NCI-H82 treated with DMSO at 0.1 percent for 48 hours (cell line): ENCODE measurements around the gene USP31.
"Not testable (repeated sequence)": the region's sequence is repeated elsewhere in the genome, so short reads cannot be mapped to it uniquely, and the experiment has no call there.

Experiments
- DNase-seq: peaks from one replicate; lab custom pipeline; 2025; ENCODE audit not compliant: unreplicated experiment; lab: John Stamatoyannopoulos, UW

USP31 gene

GRCh38 chr16:23160082-23160481 is 10.8 kb upstream of the USP31 start:
- no peak for DNase-seq

GRCh38 chr16:23158114-23158513 is 8.9 kb upstream of the USP31 start:
- no peak for DNase-seq

- no peak for DNase-seq
Observed at GRCh38 chr16:23156946-23157460, 7.8 kb upstream of the USP31 start.

DNA sequence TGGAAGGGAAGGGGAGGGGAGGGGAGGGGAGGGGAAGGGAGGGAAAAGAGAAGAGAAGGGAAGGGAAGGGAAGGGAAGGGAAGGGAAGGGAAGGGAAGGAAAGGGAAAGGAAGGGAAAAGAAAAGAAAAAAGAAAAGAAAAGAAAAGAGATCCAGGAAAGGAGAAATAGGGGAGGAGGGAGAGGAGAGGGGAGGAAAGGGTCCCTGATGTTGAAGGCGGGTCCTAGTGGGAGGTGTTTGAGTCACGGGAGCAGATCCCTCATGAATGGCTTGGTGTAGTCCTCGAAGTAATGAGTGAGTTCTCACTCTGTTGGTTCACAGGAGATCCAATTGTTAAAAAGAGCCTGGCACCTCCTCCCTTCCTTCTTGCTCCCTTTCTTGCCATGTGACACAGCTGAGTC is 6.9 kb upstream of the USP31 start:
- DNase-seq: no peak

DNA sequence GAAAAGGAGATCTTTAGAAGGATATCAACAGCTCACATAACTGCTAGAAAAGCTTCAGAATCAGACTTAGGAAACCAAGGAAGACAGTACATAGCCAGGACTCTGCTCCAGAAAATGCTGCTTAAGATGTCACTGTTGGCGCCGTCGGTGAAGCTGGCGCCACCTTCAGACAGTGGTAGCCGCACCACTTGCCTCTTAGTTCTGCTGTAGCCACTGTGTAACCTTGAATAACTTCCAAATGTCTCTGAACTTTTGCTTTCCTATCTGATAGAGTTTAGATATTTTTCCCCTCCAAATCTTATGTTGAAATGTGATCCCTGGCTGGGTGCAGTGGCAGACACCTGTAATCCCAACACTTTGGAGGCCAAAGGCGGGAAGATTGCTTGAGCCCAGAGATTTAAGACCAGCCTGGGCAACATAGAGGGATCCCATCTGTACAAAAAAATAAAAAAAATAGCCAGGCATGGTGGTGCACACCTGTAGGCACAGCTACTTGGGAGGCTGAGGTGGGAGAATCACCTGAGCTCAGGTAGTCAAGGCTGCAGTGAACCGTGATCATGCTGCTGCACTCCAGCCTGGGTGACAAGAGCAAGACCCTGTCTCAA is 6.3 kb upstream of the USP31 start:
- DNase-seq: no peak

DNA sequence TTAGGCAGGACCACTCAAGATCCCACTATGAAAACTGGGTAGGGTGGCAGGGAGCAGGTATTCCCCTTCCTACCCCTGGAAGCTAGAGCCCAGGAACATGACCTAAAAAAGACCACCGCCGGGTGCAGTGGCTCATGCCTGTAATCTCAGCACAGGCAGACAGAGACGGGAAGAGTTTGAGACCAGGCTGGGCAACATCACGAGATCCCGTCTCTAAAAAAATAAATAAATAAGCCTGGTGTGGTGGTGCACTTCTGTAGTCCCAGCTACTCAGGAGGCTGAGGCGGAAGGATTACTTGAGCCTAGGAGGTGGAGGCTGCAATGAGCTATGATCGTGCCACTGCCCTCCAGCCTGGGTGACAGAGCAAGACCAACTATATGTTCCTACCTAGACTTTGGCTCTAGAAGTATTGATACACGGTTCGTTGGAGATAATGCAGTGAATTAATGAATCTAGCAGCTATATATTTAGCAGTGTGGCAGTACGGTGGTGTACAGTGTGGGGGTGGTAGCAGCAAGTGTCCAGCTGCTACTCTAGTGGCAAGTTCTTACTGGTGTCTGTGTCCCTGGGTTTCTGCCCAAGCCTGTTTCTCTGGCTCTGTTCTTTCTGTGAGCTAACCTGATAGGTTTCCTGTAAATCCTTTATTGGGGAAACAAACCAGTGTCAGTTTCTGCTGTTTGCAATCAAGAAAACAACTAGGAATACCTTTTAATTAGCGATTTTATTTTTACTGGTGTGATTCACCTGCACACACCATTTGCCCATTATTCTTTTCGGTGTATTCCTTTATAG is 3.3 kb upstream of the USP31 start:
- DNase-seq: no peak

DNA sequence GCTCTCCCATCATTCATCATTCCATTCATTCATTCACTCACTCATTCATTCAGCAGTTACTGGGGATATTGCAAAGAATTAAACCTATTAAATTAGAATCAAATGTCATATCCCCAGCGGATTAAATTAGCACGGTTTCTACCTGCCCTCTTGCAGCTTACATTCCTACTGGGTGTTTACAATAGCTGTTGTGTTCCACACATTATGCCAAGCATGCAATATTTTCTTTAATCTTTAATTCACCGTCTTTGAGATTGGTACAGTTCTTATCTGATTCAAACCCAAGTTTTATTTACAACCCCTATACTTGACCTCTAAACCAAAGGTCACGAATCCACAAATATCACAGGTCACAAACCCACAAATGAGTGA is 727 bp upstream of the USP31 start:
- no peak for DNase-seq

DNA sequence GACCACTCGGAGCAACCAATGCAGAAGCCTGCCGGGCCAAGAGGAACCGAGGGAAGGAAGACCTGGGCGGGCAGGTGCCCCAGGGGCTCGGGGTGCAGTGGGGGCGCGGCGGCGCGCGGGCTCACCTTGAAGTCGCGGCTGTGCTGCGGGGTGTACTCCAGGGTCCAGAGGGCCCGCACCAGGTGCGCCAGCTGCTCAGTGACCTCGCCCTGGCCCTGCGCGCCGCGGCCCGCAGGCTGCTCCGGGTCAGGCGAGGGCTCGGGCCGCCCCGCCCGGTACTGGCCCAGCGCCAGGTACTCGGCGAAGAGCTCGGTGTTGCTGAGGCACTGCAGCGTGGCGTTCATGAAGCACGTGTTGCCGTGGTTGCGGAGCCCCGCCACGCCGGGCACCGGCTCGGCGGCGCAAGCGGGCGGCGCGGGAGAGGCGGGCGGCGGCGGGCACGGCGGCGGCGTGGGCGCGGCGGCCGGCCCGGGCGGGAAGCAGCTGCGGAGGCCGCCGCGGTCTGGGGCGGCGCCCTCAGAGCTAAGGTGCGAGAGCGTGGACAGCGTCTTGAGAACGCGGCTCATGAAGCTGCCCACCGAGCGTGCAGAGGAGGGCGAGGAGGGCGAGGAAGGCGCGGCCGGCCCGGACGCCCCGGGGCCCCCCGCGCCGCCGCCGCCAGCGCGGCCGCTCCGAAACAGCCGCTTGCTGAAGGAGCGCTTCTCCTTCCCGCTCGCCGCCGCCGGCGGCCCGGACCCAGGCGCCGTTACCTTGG is 562 bp downstream of the USP31 start:
- no peak for DNase-seq

- no peak for DNase-seq
Observed at GRCh38 chr16:23148166-23148512, 1.1 kb downstream of the USP31 start.

DNA sequence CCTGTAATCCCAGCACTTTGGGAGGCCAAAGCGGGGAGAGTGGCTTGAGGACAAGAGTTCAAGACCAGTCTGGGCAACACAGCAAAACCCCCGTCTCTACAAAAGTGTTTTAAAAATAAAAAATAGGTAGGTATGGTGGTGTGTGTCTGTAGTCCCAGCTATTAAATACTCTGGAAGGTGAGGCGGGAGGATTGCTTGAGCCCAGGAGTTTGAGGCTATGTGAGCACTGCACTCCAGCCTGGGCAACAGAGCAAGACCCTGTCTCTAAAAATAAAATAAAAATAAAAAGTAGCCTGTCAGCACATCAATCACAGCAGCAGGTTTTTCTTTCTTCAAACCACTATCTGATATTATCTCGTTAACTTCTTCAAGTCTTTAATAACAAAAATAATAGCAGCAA is 1.6 kb downstream of the USP31 start:
- no peak for DNase-seq

GRCh38 chr16:23146877-23147601 is 2.2 kb downstream of the USP31 start:
- DNase-seq: no peak

GRCh38 chr16:23145608-23146007 is 3.6 kb downstream of the USP31 start:
- DNase-seq: no peak

DNA sequence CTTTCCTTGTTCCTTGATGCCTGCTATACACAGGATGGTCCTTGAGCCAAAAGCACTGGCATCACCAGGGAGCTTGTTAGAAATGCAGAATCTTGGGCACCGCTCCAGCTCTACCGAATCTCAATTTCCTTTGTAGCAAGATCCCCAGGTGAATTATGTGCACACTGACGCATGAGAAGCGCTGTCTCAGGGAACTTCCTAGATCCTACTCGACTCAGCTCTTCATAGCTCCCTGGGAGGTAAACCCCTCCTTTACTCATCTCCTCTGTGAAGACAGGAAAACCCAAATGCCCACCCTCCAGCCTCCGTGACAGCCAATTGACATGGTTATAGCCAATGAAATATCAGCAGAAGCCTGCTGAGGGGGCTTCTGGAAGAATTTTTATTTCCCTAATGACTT is 4.1 kb downstream of the USP31 start:
- DNase-seq: no peak

GRCh38 chr16:23144393-23144792 is 4.9 kb downstream of the USP31 start:
- DNase-seq: not testable (repeated sequence)

DNA sequence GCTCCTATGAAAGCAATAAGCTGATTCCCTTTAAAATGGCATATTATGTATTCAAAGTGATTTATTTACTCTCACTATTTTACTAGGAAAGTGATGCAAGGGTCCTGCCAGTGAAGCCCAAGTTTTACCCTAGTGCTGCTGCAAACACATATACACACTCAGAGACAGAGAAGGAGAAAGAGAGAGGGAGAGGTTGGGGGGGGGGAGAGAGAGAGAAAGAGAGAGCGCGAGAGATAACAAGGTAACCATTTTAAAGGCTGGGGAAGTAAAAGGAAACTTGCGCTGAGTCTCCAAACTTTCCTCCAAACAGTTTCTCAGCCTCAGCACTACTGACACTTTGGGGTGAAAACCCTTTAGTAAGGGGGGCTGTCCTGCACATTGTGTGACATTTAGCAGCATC is 5.9 kb downstream of the USP31 start:
- DNase-seq: no peak

GRCh38 chr16:23141959-23142740 is 7.1 kb downstream of the USP31 start:
- no peak for DNase-seq

DNA sequence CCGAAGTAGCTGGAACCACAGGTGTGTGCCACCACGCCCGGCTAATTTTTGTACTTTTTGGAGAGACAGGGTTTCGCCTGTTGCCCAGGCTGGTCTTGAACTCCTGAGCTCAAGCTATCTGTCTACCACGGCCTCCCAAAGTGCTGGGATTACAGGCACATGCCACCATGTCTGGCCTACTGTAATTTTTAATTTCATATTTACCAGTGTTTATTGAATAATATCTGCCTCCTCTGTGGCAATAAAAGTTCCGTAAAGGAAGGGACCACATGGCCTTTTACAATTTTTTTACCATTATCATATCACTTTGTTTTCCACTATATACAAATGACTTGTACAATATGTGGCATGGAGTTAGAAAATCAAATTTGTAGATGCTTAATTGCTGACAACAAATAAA is 7.8 kb downstream of the USP31 start:
- no peak for DNase-seq

GRCh38 chr16:23141033-23141432 is 8.2 kb downstream of the USP31 start:
- no peak for DNase-seq

DNA sequence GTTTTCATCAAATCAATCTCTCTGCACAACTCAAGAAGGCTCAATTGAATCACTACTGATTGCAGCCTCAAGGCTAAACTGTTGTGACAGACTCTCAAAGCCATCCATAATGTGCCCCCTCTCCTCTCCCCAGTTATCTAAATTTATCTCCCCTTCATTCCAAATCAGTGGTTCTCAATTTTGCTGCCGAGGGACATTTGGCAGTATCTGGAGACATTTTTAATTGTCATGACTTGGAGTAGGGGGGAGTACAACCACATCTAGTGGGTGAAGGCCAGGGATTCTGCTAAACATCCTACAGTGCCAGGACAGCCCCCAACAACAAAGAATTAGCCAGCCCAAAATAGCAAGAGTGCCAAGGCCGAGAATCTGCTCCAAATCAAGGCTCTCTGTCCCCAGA is 9.1 kb downstream of the USP31 start:
- DNase-seq: no peak

DNA sequence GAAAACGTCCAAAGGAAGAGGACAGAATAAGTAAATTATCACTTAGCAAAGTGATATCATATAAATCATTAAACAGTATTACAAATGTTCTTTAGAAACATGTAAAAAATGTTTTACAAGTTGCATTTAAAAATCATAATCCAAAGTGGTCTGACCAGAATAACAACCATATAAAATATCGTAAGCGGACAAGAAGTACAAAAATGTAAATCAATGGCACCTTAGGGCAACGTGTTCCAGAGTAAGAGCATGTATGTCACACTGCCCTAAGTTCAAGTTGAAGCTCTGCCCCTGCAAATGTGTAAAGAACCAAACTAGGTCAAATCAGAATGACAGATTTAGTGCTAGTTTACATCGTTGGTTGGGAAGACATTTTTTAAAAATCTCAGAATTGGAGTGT is 11.4 kb downstream of the USP31 start:
- no peak for DNase-seq

DNA sequence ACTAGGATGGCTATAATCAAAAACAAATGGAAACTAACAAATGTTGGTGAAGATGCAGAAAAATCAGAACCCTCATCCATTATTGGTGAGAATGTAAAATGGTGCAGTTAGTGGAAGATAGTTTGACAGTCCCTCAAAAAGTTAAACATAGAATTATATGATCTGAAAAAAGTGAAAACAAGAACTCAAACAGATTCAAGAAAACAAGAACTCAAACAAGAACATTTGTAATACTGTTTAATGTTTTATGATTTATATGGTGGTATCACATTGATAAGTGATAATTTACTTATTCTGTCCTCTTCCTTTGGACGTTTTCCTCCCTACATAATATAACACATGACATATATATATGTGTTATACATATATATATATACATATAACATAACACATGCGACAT is 12.0 kb downstream of the USP31 start:
- no peak for DNase-seq
